Cortex of kidney (tissue), 1 donor: ENCODE measurements around the gene ADCYAP1R1.

Source experiments
- DNase-seq: peaks from one replicate; lab custom pipeline; 2025; lab: John Stamatoyannopoulos, UW

The ADCYAP1R1 gene

GRCh38 chr7:31068006-31068675, 16.0 kb downstream of the ADCYAP1R1 start:
- DNase-seq = no peak

- DNase-seq = no peak
These were observed 17.9 kb downstream of the ADCYAP1R1 start for GRCh38 chr7:31069860-31070555.

- DNase-seq = no peak
These were observed 19.0 kb downstream of the ADCYAP1R1 start for GRCh38 chr7:31070991-31071644.

- no peak for DNase-seq
These were observed 19.5 kb downstream of the ADCYAP1R1 start for GRCh38 chr7:31071645-31072029.

- DNase-seq = no peak
These were observed 21.4 kb downstream of the ADCYAP1R1 start for GRCh38 chr7:31073326-31074119.

GRCh38 chr7:31074120-31074383, 21.9 kb downstream of the ADCYAP1R1 start:
- DNase-seq = no peak

- DNase-seq = no peak
These were observed 22.4 kb downstream of the ADCYAP1R1 start for GRCh38 chr7:31074403-31075085.

GRCh38 chr7:31075086-31075405, 22.9 kb downstream of the ADCYAP1R1 start:
- DNase-seq = no peak

- no peak for DNase-seq
These were observed 23.9 kb downstream of the ADCYAP1R1 start for GRCh38 chr7:31076051-31076450.

GRCh38 chr7:31076641-31077310, 24.7 kb downstream of the ADCYAP1R1 start:
- DNase-seq = no peak

- no peak for DNase-seq
These were observed 25.6 kb downstream of the ADCYAP1R1 start for GRCh38 chr7:31077484-31078362.

- no peak for DNase-seq
These were observed 26.4 kb downstream of the ADCYAP1R1 start for GRCh38 chr7:31078363-31078990.

- DNase-seq = no peak
These were observed 27.2 kb downstream of the ADCYAP1R1 start for GRCh38 chr7:31079126-31079823.

GRCh38 chr7:31079824-31080511, 27.9 kb downstream of the ADCYAP1R1 start:
- no peak for DNase-seq

GRCh38 chr7:31080763-31081162, 28.7 kb downstream of the ADCYAP1R1 start:
- DNase-seq = no peak

GRCh38 chr7:31082017-31082416, 29.9 kb downstream of the ADCYAP1R1 start:
- no peak for DNase-seq

- no peak for DNase-seq
These were observed 30.3 kb downstream of the ADCYAP1R1 start for GRCh38 chr7:31082447-31082846.

- DNase-seq = no peak
These were observed 31.2 kb downstream of the ADCYAP1R1 start for GRCh38 chr7:31083210-31083786.

- no peak for DNase-seq
These were observed 32.1 kb downstream of the ADCYAP1R1 start for GRCh38 chr7:31084226-31084625.
